Measurements from ENCODE around the gene ACAA2.
"Not testable (repeated sequence)": the region's sequence is repeated elsewhere in the genome, so short reads cannot be mapped to it uniquely, and the experiment has no call there.

Gene ACAA2

GRCh38 chr18:49789560-49790134 lies 23.7 kb downstream of the ACAA2 start:
- H3K36me3 ChIP-seq (ENCODE audit: insufficient read depth, low read length): peaks cover 24% of the 10 kb centered on the region
- peaks cover 13% of the 10 kb centered on the region for H3K4me1 ChIP-seq (ENCODE audit: control insufficient read depth, insufficient read depth, low read length, unreplicated experiment)
- not testable (repeated sequence) for H3K79me2 ChIP-seq (ENCODE audit: control insufficient read depth, insufficient read depth, low read length, unreplicated experiment); H3K27ac ChIP-seq (ENCODE audit: low read depth, low read length); H3K27me3 ChIP-seq (ENCODE audit: insufficient read depth, low read length); H3K4me3 ChIP-seq (ENCODE audit: low read depth, low read length); H2AFZ ChIP-seq (ENCODE audit: low read length, unreplicated experiment)

DNA sequence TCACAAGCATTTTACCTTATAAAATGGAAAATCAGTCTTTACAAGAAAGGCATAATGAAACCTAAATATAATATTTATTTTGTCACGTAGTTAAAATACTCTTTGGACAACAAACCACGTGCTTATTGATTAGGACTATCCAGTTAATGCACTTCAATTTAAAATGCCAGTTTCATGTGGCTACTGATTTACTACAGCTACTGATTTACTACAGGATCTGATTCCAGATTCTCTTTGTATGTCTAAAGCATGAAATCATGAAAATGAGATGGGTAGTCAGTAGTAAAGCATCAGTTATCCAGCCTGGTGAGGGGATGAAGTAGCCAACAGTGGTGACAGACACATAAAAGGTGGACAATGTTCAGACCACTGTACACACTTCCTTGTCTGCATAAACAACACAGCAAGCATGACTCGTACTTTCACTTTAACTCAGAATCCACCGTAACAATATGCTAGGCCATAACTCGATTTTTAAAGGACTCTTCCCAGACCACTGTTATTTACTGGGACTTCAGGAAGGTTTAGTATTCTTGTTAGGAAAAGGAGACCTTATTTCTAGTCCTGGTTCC lies 24.9 kb downstream of the ACAA2 start:
- Histone ChIP-seq H3K4me1 (ENCODE audit: control insufficient read depth, insufficient read depth, low read length, unreplicated experiment) (peaks cover 13% of the 10 kb centered on the region), H3K36me3 (ENCODE audit: insufficient read depth, low read length) (peaks cover 18% of the 10 kb centered on the region), H3K79me2 (ENCODE audit: control insufficient read depth, insufficient read depth, low read length, unreplicated experiment) (no peaks in the 10 kb centered on the region), H3K27me3 (ENCODE audit: insufficient read depth, low read length) (no peaks in the 10 kb centered on the region), H3K4me3 (ENCODE audit: low read depth, low read length) (peak overlapping the region; percentile 75), H3K27ac (ENCODE audit: low read depth, low read length) (peak overlapping the region; percentile 59), H2AFZ (ENCODE audit: low read length, unreplicated experiment) (peak overlapping the region; percentile 83)

DNA sequence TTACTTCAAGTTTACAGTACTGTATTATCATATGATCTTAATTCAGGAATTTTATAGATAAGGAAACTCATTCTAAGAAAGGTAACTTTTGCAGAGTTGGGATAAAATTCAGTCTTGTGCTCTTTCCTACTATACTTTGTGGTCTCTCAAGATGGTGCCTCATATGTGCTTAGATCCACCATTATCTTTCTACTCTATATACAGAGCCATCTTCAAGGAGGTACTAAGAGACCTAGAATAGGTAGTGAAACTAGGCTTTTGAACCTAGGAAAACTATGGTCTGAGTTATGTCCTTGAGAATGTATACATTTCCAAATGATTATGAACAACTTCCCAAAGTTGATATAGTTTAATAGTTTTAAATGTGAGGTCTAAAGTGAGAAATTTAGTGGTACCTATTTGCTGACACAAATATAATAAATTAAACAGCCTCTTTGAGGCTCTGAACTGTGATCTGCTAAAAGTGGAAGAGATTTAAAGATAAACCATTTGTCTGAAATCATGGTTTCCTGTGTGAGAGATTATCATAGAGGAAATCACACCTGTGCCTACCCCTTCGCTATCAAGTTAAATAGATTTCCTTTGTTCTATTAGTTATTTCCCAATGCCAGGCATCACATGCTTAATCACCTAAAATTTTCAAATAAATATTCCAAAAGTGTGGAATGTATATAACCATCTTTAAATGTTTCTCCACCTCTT lies 27.2 kb downstream of the ACAA2 start:
- H3K4me1 ChIP-seq (ENCODE audit: control insufficient read depth, insufficient read depth, low read length, unreplicated experiment): peaks cover 13% of the 10 kb centered on the region
- H3K27ac ChIP-seq (ENCODE audit: low read depth, low read length): no peak overlapping the region
- H3K27me3 ChIP-seq (ENCODE audit: insufficient read depth, low read length): no peaks in the 10 kb centered on the region
- H3K36me3 ChIP-seq (ENCODE audit: insufficient read depth, low read length): peaks cover 10% of the 10 kb centered on the region; the same call in 1 of the 2 replicates
- H3K4me3 ChIP-seq (ENCODE audit: low read depth, low read length): no peak overlapping the region
- H3K79me2 ChIP-seq (ENCODE audit: control insufficient read depth, insufficient read depth, low read length, unreplicated experiment): no peaks in the 10 kb centered on the region
- H2AFZ ChIP-seq (ENCODE audit: low read length, unreplicated experiment): no peak overlapping the region

GRCh38 chr18:49784427-49785185 lies 28.7 kb downstream of the ACAA2 start:
- no peak overlapping the region for H2AFZ ChIP-seq (ENCODE audit: low read length, unreplicated experiment)
- H3K27ac ChIP-seq (ENCODE audit: low read depth, low read length): no peak overlapping the region
- peaks cover 13% of the 10 kb centered on the region for H3K4me1 ChIP-seq (ENCODE audit: control insufficient read depth, insufficient read depth, low read length, unreplicated experiment)
- H3K4me3 ChIP-seq (ENCODE audit: low read depth, low read length): no peak overlapping the region
- peaks cover 17% of the 10 kb centered on the region for H3K36me3 ChIP-seq (ENCODE audit: insufficient read depth, low read length)
- H3K79me2 ChIP-seq (ENCODE audit: control insufficient read depth, insufficient read depth, low read length, unreplicated experiment): no peaks in the 10 kb centered on the region
- no peaks in the 10 kb centered on the region for H3K27me3 ChIP-seq (ENCODE audit: insufficient read depth, low read length)

DNA sequence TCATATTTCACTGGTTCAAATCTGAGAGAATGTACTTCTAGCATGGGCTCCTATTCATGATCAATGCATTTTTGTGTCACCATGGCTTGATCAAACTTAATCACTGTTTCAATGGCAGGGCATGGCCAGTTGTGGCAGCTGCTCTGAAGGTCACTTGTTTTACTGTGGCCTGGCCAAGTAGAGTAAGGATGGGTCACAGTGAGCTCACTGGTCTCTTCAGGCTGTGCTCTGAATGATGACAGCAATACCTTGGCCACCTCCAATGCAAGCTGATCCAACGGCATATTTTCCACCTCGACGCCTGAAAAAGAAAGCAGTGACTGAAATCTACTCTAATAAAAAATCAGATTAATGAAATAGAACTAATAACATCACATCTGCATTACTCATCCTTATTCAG lies 29.7 kb downstream of the ACAA2 start:
- not testable (repeated sequence) for H3K4me3 ChIP-seq (ENCODE audit: low read depth, low read length); H3K79me2 ChIP-seq (ENCODE audit: control insufficient read depth, insufficient read depth, low read length, unreplicated experiment); H3K27ac ChIP-seq (ENCODE audit: low read depth, low read length); H3K4me1 ChIP-seq (ENCODE audit: control insufficient read depth, insufficient read depth, low read length, unreplicated experiment); H2AFZ ChIP-seq (ENCODE audit: low read length, unreplicated experiment); H3K27me3 ChIP-seq (ENCODE audit: insufficient read depth, low read length)
- H3K36me3 ChIP-seq (ENCODE audit: insufficient read depth, low read length): peaks cover 17% of the 10 kb centered on the region

DNA sequence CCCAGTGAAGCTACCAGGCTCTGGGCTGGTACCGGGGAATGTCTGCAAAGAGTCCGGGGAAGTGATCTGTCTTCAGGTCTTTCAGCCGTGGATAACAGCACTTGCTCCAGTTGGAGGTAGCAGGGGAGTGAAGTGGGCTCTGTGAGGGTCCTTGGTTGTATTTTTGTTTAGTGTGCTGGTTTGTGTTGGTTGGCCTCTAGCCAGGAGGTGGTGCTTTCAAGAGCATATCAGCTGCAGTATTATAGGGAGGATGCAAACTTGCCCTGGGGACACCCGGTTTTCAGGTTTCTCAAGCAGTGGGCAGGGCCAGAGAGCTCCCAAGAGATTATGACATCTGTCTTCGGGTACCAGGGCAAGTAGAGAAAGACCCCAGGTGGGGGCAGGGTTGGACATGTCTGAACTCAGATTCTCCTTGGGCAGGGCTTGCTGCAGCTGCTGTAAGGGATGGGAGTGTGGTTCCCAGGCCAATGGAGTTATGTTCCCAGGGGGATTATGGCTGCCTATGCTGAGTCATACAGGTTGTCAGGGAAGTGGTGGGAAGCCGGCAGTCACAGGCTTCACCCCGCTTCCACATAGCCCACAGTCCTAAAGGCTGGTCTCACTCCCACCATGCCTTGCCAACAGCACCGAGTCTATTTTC lies 34.4 kb downstream of the ACAA2 start:
- Histone ChIP-seq H3K27ac (ENCODE audit: low read depth, low read length) (no peak overlapping the region), H3K36me3 (ENCODE audit: insufficient read depth, low read length) (peaks cover 10% of the 10 kb centered on the region), H3K27me3 (ENCODE audit: insufficient read depth, low read length) (no peaks in the 10 kb centered on the region)

GRCh38 chr18:49769047-49769728 lies 44.1 kb downstream of the ACAA2 start:
- H3K27me3 ChIP-seq (ENCODE audit: insufficient read depth, low read length): no peaks in the 10 kb centered on the region
- no peaks in the 10 kb centered on the region for H3K36me3 ChIP-seq (ENCODE audit: insufficient read depth, low read length)
- H3K4me3 ChIP-seq (ENCODE audit: low read depth, low read length): no peak overlapping the region
- no peak overlapping the region for H2AFZ ChIP-seq (ENCODE audit: low read length, unreplicated experiment)
- H3K79me2 ChIP-seq (ENCODE audit: control insufficient read depth, insufficient read depth, low read length, unreplicated experiment): no peaks in the 10 kb centered on the region
- H3K4me1 ChIP-seq (ENCODE audit: control insufficient read depth, insufficient read depth, low read length, unreplicated experiment): no peaks in the 10 kb centered on the region
- no peak overlapping the region for H3K27ac ChIP-seq (ENCODE audit: low read depth, low read length)

More for the DNA sequence above, 34.4 kb downstream of the ACAA2 start:
- no peaks in the 10 kb centered on the region for H3K4me1 ChIP-seq (ENCODE audit: control insufficient read depth, insufficient read depth, low read length, unreplicated experiment)
- no peak overlapping the region for H3K4me3 ChIP-seq (ENCODE audit: low read depth, low read length)
- H3K79me2 ChIP-seq (ENCODE audit: control insufficient read depth, insufficient read depth, low read length, unreplicated experiment): no peaks in the 10 kb centered on the region
- no peak overlapping the region for H2AFZ ChIP-seq (ENCODE audit: low read length, unreplicated experiment)

- H3K4me3 ChIP-seq (ENCODE audit: low read depth, low read length): no peak overlapping the region
- no peaks in the 10 kb centered on the region for H3K36me3 ChIP-seq (ENCODE audit: insufficient read depth, low read length)
- H3K79me2 ChIP-seq (ENCODE audit: control insufficient read depth, insufficient read depth, low read length, unreplicated experiment): no peaks in the 10 kb centered on the region
- H2AFZ ChIP-seq (ENCODE audit: low read length, unreplicated experiment): no peak overlapping the region
- H3K27me3 ChIP-seq (ENCODE audit: insufficient read depth, low read length): no peaks in the 10 kb centered on the region
- no peak overlapping the region for H3K27ac ChIP-seq (ENCODE audit: low read depth, low read length)
- H3K4me1 ChIP-seq (ENCODE audit: control insufficient read depth, insufficient read depth, low read length, unreplicated experiment): no peaks in the 10 kb centered on the region
Observed at GRCh38 chr18:49768051-49768391, 45.3 kb downstream of the ACAA2 start.

DNA sequence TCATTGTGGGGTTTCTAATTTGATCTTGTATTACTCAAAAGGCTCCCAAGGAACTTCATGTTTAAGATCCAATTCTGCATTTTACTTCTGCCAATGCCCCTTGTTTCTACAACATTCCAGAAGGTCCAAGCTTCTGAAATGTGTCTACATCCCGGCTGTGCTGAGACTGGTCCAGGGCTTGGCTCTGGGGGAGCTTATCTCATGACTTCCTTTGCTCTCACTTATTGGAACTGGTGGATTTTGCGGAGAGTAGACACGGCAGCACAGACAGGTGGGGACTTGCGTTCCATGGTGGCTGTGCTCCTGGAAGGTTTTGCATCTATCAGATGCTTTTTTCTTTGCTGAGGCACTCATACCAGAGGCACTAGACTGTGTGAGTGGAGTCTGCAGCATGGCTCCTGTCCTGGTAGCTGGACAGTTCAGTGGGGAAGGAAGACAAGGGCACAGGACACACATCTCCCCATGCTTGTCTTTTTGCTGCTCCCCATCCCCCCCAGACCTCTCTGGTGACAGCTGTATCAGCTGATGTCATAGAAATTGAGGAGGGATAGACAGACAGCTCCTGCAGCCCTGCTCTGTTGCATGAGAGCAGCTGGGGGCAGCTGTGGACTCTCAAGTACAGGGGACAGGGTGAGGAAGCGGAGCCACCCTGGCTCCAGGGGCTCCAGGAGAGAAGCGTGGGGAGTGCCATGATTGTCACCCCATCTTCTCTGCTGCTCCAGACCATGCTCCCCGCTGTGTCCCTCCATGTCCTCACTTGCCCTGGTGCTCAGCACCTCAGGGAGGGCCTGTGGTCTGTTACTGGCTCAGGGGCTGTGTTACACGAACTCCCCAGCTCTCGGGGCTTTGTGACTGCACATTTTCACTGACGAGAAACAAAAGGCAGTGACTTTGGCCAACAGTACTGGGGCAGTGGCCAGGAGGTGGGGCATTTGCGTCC lies 46.0 kb downstream of the ACAA2 start:
- Histone ChIP-seq H3K27me3 (ENCODE audit: insufficient read depth, low read length) (no peaks in the 10 kb centered on the region), H3K4me1 (ENCODE audit: control insufficient read depth, insufficient read depth, low read length, unreplicated experiment) (no peaks in the 10 kb centered on the region), H3K4me3 (ENCODE audit: low read depth, low read length) (no peak overlapping the region), H3K79me2 (ENCODE audit: control insufficient read depth, insufficient read depth, low read length, unreplicated experiment) (no peaks in the 10 kb centered on the region), H2AFZ (ENCODE audit: low read length, unreplicated experiment) (no peak overlapping the region), H3K27ac (ENCODE audit: low read depth, low read length) (no peak overlapping the region), H3K36me3 (ENCODE audit: insufficient read depth, low read length) (no peaks in the 10 kb centered on the region)

All from ACC112 (cell line).